NCI-H460 (cell line): ENCODE data around the gene SEZ6. TPM values are rescaled to one million over a fixed set of nuclear protein-coding genes. Genes with fewer than 3 reads are reported as not detected.

Experiments used
- DNase-seq: peaks from one replicate; pipeline ENCODE4 v3.0.0-alpha.2; 2016; ENCODE audit warnings: low read depth; ENCODE audit errors: extremely low read depth
- polyA plus RNA-seq: library from polyadenylated mRNA; depleted of rRNA; stranded (reverse); fragments of >200 nt; gene quantifications from 2 replicates; pipeline ENCODE4 v1.2.3, GENCODE V29; 2014; cell fraction: nucleus; rRNA removed
- total RNA-seq: library from RNA; depleted of rRNA; stranded (reverse); fragments of >200 nt; shearing (Covaris generic); gene quantifications from 2 replicates; pipeline ENCODE4 v1.2.3, GENCODE V29; 2014; rRNA removed

Gene SEZ6
- total RNA-seq: not detected in 2 replicates
- polyA plus RNA-seq: not detected in 2 replicates

- peak; percentile 55 for DNase-seq
Observed at GRCh38 chr17:29005936-29006511, at the start of gene SEZ6. Gene SEZ6 (minus strand): TSS chr17:29006033. CDS start chr17:29005869, 164 bp downstream.

- DNase-seq: no peak
Observed at GRCh38 chr17:29054835-29055234, 49.0 kb upstream of the SEZ6 start.

DNA sequence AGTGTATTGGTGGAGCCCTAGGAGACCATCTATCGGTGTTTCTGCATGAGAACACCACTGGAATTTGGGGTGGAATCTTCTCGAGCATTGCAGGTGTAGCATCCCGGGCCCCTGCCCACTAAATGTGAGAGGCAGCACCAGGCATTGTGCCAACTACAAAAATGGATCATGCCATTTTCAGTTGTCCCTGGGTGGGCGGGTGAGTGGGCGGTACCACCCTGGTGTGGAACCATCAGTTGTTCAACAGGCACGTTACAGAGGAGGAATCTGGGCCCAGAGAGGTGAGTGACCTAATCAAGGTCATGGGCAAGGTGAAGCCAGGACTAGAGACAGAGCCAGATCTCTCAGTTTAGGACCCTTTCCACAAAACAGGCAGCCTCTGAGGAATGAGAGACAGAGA lies 45.9 kb upstream of the SEZ6 start:
- DNase-seq: no peak

GRCh38 chr17:29051194-29051593 lies 45.4 kb upstream of the SEZ6 start:
- no peak for DNase-seq

DNA sequence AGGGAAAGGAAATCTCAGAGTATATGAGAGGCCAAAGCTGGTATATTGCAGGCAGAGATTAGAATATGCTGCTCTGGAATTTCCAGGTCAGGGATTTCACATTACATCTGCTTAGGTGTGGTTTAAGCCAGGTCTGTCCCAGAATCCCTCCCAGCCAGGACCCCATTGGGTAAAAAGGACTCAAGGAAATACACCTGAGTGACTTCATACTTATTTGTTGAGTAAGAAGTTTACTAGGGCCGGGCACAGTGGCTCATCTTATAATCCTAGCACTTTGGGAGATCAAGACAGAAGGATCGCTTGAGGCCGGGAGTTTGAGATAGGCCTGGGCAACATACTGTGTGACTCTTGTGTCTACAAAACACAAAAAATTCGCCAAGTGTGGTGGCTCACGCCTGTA lies 44.3 kb upstream of the SEZ6 start:
- DNase-seq: no peak

DNA sequence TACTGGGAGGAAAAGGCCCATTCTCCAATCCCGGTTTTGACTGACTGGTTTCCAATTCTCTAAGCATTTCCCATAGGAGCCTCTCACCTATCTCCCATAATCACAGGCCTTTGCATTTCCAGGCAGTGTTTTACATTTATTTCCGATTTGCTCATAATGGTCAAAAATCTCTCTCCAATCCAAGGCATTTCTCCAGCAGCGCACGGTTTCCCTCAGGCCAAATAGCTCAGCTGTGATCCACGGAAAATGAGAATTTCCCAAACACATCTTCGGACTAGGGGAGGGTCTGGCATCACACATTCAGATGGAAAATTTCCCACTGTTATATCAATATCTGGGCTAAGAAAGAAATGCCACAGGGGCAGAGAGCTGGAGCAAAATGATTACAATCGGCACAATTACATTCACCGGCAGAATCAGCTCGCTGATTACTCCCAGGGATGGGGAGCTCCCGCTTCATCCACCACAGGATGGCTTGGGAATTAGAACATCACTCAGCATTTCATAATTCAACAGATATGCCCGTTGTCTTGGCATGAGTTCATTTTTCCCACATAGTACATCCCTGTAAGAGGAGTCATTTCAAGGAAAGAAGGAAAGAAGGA lies 43.8 kb upstream of the SEZ6 start:
- no peak for DNase-seq

DNA sequence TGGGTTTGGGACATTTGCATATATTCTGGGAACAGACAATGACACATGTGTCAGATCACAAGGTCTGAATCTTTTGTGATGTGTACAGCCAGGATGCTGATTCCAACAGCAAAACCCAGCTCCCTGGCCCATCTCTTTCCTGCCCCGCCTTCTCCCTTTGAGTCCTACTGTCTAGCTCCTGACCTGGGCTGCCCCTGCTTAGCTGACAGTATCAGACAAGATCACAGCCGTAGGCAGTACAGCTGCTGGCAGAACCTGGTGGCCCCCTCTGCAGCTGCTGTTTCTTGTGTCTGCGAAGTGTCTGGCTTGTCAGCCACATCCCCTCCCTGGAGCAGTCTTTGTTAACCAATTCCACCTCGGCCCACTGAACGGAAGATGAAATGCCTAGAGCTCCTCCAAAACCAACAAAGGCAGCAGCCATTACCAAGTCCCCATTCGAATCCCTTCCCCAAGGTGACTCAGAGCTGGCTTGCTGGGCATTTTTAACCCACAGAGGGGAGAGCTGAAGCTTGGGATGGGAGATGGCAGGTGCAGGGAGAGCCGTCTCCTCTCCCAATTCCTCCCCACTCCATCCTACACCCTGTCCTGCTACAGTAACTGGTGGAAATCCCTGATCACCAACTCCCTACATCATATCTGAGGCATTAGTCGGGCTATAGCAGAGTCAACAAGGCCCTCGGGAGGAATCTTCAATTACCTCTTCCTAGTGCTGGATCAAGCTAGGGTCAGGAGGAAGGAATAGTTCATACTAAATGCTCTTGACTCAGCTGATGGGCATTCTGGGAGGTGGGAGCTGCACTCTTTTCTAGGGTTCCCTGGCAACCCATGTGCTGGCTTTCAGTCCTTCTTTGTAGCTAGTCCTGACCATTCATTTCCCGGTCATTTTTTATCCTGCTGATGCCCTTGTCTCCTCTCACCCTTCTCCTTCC lies 42.9 kb upstream of the SEZ6 start:
- no peak for DNase-seq

DNA sequence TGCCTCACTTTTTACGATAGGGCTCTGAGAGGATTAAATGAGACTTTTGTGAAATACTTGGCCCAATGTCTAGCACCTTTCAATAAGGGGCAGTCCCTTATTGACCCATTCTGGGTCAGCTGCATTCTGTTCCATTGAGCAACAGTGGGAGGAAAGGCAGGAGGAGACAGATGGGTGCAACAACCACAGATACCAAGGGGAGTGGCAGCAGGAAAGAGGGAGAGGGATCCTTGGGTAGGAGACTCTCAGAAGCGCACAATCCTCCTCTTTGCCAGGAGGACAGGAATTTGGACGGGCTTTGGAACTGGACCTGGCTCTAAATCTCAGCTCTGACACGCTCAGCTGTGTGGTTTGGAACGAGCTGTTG lies 40.6 kb upstream of the SEZ6 start:
- no peak for DNase-seq

- DNase-seq: no peak
Observed at GRCh38 chr17:29045734-29046472, 40.1 kb upstream of the SEZ6 start.

GRCh38 chr17:29045026-29045425 lies 39.2 kb upstream of the SEZ6 start:
- no peak for DNase-seq

DNA sequence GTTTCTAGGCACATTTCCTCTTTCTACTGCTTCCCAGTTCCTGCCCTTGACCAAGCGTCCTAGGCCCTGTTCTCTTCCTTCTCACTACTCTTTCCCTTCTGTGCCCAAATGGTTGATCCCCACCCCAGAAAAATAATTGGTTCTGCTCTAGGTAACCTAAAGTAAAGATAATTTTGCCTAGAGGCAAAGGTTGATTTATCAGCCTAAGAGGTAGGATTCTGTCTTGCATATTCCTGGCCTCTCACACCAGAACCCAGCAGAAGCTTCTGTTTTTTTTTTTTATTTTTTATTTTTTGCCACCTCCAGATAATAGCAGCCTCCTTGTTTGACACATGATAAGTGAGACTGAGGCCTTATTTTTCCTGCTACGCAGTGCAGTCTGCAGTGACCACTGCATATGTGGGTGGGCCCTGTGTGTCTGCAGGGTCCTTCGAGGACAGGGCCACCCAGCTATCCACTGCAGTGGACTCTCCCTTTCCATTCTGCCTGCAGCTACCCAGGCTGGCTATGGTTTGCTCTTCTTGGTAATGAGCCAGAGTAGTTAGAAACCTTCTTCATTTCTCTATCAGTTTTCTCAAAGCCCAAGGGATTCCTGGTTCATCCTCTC lies 37.8 kb upstream of the SEZ6 start:
- DNase-seq: no peak

DNA sequence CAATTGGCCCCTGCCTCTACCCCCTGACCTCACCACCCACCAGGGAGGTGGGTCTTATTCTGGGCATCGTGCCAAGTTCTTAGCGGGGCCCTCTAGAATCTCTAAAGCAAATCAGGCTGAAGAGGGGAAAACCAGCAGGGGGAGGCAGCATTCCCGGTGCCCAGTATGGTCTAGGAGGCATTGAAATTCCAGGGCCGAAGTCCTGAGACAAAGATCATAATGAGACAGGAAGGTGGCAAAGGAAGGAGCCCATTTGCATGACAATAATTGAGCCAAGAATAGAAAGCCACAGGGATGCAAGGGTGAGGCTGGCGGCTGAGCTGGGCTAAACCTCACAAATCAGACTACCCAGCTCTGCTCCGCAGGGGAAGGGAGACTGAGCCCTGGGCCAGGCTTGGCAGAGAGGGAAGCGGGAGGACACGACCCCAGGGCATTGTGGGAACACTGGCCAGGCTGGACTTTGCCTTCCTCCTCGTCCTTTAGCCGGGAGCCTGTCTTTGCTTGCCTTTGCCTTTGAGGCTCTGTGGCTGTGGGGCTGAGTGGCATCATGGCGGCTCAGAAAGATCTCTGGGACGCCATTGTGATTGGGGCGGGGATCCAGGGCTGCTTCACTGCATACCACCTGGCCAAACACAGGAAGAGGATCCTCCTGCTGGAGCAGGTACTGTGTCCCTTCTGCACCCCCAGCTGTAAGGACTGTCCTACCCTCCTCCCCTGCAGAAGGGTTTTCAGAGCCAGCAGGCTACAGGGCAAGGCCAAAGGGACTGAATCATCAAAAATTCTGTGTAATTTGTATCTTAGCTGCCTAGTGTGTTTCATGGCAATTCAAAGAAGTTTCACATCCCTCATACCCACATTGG lies 37.1 kb upstream of the SEZ6 start, which contains the start of gene PIPOX:
Gene PIPOX, plus strand, starts transcription at position 463 of the 860 bp plus-strand sequence. Its CDS starts 85 bp downstream, at position 548.
- no peak for DNase-seq

DNA sequence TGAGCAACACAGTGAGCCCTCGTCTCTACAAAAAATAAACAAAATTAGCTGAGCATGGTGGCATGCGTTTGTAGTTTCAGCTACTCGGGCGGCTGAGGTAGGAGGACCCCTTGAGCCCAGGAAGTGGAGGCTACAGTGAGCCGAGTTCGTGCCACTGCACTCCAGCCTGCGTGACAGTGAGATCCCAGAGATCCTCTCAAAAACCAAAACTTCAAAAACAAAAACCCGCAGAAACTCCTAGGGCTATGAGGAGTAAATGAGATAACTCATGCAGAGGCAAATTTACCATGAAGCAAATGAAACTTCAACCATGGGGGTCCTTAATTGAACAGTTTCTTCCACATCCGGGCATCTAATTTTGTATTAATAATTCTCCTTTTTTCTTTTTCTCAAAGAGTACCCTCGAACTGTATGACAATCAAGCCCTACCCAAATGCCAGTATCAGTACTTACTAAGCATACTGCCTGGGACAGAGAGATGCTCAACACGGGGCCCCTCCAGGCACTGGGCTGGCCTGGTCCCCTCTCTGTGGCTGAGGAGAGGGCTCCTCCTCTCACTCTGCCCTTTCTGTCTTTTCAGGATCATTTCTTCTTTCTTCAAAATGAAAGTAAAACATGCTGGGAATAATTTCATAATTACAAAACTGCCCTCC lies 36.3 kb upstream of the SEZ6 start:
- DNase-seq: no peak

DNA sequence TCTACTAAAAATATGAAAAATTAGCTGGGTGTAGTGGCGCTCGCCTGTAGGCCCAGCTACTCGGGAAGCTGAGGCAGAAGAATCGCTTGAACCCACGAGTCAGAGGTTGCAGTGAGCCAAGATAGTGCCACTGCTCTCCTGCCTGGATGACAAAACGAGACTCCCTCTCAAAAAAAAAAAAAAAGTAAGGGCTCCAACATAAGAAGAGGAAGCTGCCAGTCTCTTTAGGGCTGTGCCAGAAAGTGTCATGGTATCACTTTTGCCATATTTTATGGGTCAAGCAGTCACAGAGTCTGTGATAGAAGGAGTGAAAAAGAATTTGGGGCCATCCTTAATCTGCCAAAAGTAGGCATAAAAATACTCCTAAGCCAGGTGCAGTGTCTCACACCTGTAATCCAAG lies 35.7 kb upstream of the SEZ6 start:
- no peak for DNase-seq

DNA sequence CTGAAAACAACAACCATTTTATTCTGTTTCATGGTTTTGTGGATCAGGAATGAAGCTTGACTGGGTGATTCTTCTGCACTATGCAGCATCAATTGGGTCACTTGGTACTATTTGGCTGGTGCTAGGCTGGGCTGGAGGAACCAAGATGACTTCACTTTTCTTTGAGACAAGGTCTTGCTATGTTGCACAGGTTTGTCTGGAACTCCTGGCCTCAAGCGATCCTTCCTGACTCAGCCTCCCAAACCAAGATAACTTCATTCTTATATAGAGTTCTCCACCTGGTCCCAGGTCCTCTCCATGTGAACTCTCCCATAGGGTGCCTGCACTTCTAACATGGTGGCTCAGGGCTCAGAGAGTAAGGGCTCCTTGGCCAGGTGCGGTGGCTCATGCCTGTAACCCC lies 35.3 kb upstream of the SEZ6 start:
- no peak for DNase-seq

GRCh38 chr17:29039764-29040598 lies 34.1 kb upstream of the SEZ6 start:
- DNase-seq: no peak

DNA sequence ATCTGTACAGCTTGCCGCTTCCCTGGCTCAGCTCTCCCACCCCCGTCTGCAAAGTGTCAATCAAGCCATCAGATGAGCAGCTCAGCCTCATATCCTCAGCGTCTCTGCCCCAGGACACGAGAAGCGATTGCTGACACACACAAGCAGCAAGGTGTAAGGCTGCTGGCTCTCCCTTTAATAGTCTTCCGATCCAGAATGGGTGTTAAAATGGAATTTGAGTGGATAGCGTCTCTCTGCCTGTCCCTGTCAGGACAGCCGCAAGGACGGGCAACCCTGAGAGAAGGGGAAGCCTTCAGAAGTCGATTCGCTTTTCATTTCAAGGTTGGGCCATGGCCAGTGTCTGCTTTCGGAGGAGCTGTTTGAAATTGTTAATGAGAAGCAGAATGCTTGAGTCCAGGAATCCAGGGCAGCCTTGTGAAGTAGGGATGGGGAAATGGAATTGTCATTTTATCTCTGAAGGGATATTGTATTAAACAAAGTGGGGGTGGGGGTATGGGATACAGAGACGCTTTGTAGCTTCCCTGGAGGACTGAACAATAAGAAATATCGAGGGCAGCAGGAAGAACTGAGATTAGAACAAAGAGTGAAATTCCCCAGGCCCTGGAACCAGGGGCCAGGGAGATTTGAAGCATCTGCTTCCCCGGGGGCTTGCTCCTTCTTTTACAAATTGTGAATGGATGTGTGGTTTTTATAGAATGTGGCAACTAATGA lies 32.4 kb upstream of the SEZ6 start:
- no peak for DNase-seq

DNA sequence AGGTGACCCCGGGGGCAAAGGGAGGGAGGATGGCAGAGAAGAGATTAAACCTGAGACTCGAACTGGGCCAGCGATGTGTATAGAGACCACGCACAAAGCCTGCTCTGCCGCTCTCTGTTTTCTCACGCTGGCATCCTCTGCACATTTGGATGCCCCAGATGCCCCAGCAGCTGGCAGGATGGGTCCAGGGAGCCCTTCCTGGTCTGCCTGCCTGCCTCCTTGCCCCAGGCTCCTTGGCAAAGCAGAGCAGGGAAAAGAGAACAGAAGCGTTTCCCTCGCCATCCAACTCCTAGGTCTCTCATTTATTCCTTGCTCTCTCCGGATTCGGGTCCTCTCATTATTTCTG lies 31.9 kb upstream of the SEZ6 start:
- no peak for DNase-seq
